Stimulated activated CD8-positive, alpha-beta memory T cell treated with anti-CD3 and anti-CD28 coated beads, Interleukin-15, amount 100 ng/mL, for 24 hours (primary cell): ENCODE results near the gene NDUFS6.
"Not testable (repeated sequence)": the region's sequence is repeated elsewhere in the genome, so short reads cannot be mapped to it uniquely, and the experiment has no call there.

ENCODE experiments used
- DNase-seq: peaks from one replicate; pipeline ENCODE4 v3.0.0-alpha.2; 2020; ENCODE audit warnings: low read depth

NDUFS6 gene

GRCh38 chr5:1783216-1783554, 18.0 kb upstream of the NDUFS6 start:
- no peak for DNase-seq

- no peak for DNase-seq
These were observed 16.8 kb upstream of the NDUFS6 start for GRCh38 chr5:1784197-1785050.

- no peak for DNase-seq
These were observed 16.1 kb upstream of the NDUFS6 start for GRCh38 chr5:1785062-1785461.

- no peak for DNase-seq
These were observed 15.2 kb upstream of the NDUFS6 start for GRCh38 chr5:1785984-1786383.

GRCh38 chr5:1786621-1787471, 14.4 kb upstream of the NDUFS6 start:
- no peak for DNase-seq

GRCh38 chr5:1787472-1788047, 13.6 kb upstream of the NDUFS6 start:
- DNase-seq, result no peak

GRCh38 chr5:1788200-1788599, 13.0 kb upstream of the NDUFS6 start:
- DNase-seq, result no peak

- no peak for DNase-seq
These were observed 12.4 kb upstream of the NDUFS6 start for GRCh38 chr5:1788828-1789227.

GRCh38 chr5:1789438-1789833, 11.8 kb upstream of the NDUFS6 start:
- DNase-seq, result not testable (repeated sequence)

- no peak for DNase-seq
These were observed 11.3 kb upstream of the NDUFS6 start for GRCh38 chr5:1789834-1790471.

- no peak for DNase-seq
These were observed 10.0 kb upstream of the NDUFS6 start for GRCh38 chr5:1791176-1791575.

GRCh38 chr5:1792842-1793266, 8.4 kb upstream of the NDUFS6 start:
- peak; percentile 25 for DNase-seq

- no peak for DNase-seq
These were observed 7.9 kb upstream of the NDUFS6 start for GRCh38 chr5:1793301-1793740.

- no peak for DNase-seq
These were observed 7.0 kb upstream of the NDUFS6 start for GRCh38 chr5:1793966-1794900.

GRCh38 chr5:1794901-1795290, 6.3 kb upstream of the NDUFS6 start:
- no peak for DNase-seq

GRCh38 chr5:1795506-1795905, 5.7 kb upstream of the NDUFS6 start:
- DNase-seq, result no peak

GRCh38 chr5:1795931-1796330, 5.3 kb upstream of the NDUFS6 start:
- DNase-seq, result no peak

- no peak for DNase-seq
These were observed 4.7 kb upstream of the NDUFS6 start for GRCh38 chr5:1796371-1797102.

- no peak for DNase-seq
These were observed 4.0 kb upstream of the NDUFS6 start for GRCh38 chr5:1797103-1797800.

GRCh38 chr5:1797855-1798254, 3.4 kb upstream of the NDUFS6 start:
- DNase-seq, result no peak
